CD14-positive monocyte (primary cell): Measurements from ENCODE around the gene SLC17A4. TPM values are rescaled to one million over a fixed set of nuclear protein-coding genes. Genes with fewer than 3 reads are reported as not detected.

Experiments
- DNase-seq, 3 donors: peaks; one replicate each; pipeline ENCODE4 v3.0.0-alpha.2; 2011 to 2022
- H2AFZ ChIP-seq: 2 replicates; pipeline ENCODE4 v1.6.0; 2012; ENCODE audit warnings: mild to moderate bottlenecking, low read depth, low read length, inconsistent platforms; ENCODE audit not compliant: insufficient read depth, poor library complexity, severe bottlenecking
- H3K27ac ChIP-seq, 2 donors: 1 replicate in 1 of 2; 2 replicates in 1 of 2; pipeline ENCODE4 v1.5.1; 2012 to 2013; ENCODE audit warnings: low read length in 2 of 2, control low read depth in 1 of 2, inconsistent platforms in 1 of 2, low read depth in 1 of 2, mild to moderate bottlenecking in 1 of 2
- H3K27me3 ChIP-seq, 2 donors: one replicate each; pipeline versions ENCODE4 v1.6.0 to v1.6.1; 2011 to 2013; ENCODE audit warnings: low read length in 2 of 2; ENCODE audit not compliant: control insufficient read depth in 2 of 2, insufficient read depth in 2 of 2
- H3K36me3 ChIP-seq, 2 donors: replicated peaks in 1 of 2; 1 replicate in 1 of 2; 2 replicates in 1 of 2; pipeline versions ENCODE4 v1.5.1 to v1.6.1; 2012 to 2013; ENCODE audit warnings: low read length in 2 of 2, control low read depth in 1 of 2, inconsistent platforms in 1 of 2, mild to moderate bottlenecking in 1 of 2; ENCODE audit not compliant: insufficient read depth in 2 of 2, control insufficient read depth in 1 of 2
- H3K4me1 ChIP-seq, 2 donors: 1 replicate in 1 of 2; 2 replicates in 1 of 2; pipeline versions ENCODE4 v1.5.1 to v1.6.1; 2012 to 2013; ENCODE audit warnings: low read length in 2 of 2, control low read depth in 1 of 2, inconsistent platforms in 1 of 2, mild to moderate bottlenecking in 1 of 2, moderate library complexity in 1 of 2; ENCODE audit not compliant: insufficient read depth in 2 of 2, control insufficient read depth in 1 of 2
- H3K4me2 ChIP-seq: replicated peaks from 2 replicates; pipeline ENCODE3; 2012; ENCODE audit warnings: low read length, moderate library complexity, mild to moderate bottlenecking; ENCODE audit not compliant: poor library complexity, severe bottlenecking; ENCODE audit errors: extremely low read depth
- H3K4me3 ChIP-seq, 3 experiments: fragments of 200-600 bp in 1 of 3; sonication (generic) in 1 of 3; replicated peaks in 1 of 3; 1 replicate in 2 of 3; 2 replicates in 1 of 3; pipeline ENCODE4 v1.5.1; 2011 to 2013; ENCODE audit warnings: low read length in 3 of 3, mild to moderate bottlenecking in 3 of 3, control low read depth in 2 of 3, low read depth in 2 of 3, inconsistent platforms in 1 of 3, moderate library complexity in 1 of 3
- H3K79me2 ChIP-seq: 2 replicates; pipeline ENCODE4 v1.6.0; 2012; ENCODE audit warnings: mild to moderate bottlenecking, control low read depth, inconsistent platforms, low read length, moderate library complexity; ENCODE audit not compliant: insufficient read depth
- H3K9ac ChIP-seq: 2 replicates; pipeline ENCODE4 v1.6.0; 2017; ENCODE audit warnings: low read length, mild to moderate bottlenecking; ENCODE audit not compliant: insufficient read depth, poor library complexity, severe bottlenecking
- H3K9me3 ChIP-seq, 2 donors: replicated peaks in 1 of 2; 1 replicate in 1 of 2; 2 replicates in 1 of 2; pipeline versions ENCODE4 v1.5.1 to v1.6.1; 2012 to 2013; ENCODE audit warnings: low read length in 2 of 2, control low read depth in 1 of 2; ENCODE audit not compliant: control insufficient read depth in 1 of 2, insufficient read depth in 1 of 2
- H4K20me1 ChIP-seq: 2 replicates; pipeline ENCODE4 v1.6.0; 2012; ENCODE audit warnings: mild to moderate bottlenecking, low read length, control low read depth, moderate library complexity; ENCODE audit not compliant: insufficient read depth
- H3K27ac Mint-ChIP-seq, 7 donors: one replicate each; pipeline ENCODE4 v1.8.0; 2020; ENCODE audit warnings: mild to moderate bottlenecking in 7 of 7, mixed read lengths in 7 of 7, moderate library complexity in 6 of 7, inconsistent platforms in 2 of 7
- H3K27me3 Mint-ChIP-seq, 3 donors: one replicate each; pipeline ENCODE4 v1.8.0; 2021 to 2022; ENCODE audit warnings: low read depth in 3 of 3, mild to moderate bottlenecking in 3 of 3, mixed read lengths in 3 of 3, moderate library complexity in 3 of 3, inconsistent platforms in 1 of 3
- H3K36me3 Mint-ChIP-seq, 2 donors: one replicate each; pipeline ENCODE4 v1.8.0; 2020; ENCODE audit warnings: mixed read lengths in 2 of 2, inconsistent platforms in 1 of 2, mild to moderate bottlenecking in 1 of 2
- H3K4me1 Mint-ChIP-seq: one replicate; pipeline ENCODE4 v1.8.0; 2020; ENCODE audit warnings: mild to moderate bottlenecking, mixed read lengths
- H3K4me3 Mint-ChIP-seq, 2 donors: one replicate each; pipeline ENCODE4 v1.8.0; 2020; ENCODE audit warnings: mild to moderate bottlenecking in 2 of 2, mixed read lengths in 2 of 2, moderate library complexity in 1 of 2
- H3K9me3 Mint-ChIP-seq, 7 donors: one replicate each; pipeline ENCODE4 v1.8.0; 2020 to 2022; ENCODE audit warnings: mixed read lengths in 7 of 7, mild to moderate bottlenecking in 6 of 7, moderate library complexity in 6 of 7, inconsistent platforms in 2 of 7
- CTCF ChIP-seq: fragments of 200-600 bp; IDR thresholded peaks from one replicate; pipeline ENCODE4 v1.8.0; 2022; ENCODE audit warnings: antibody characterized with exemption, mild to moderate bottlenecking
- WGBS: methylation state at CpG from one replicate; pipeline ENCODE4 v1.1.5; 2013; ENCODE audit warnings: missing lambda C conversion rate; ENCODE audit not compliant: insufficient coverage; 5-methylcytosine and 5-hydroxymethylcytosine counted together
- intact Hi-C, 2 donors: fragments of 100-400 bp; cut with micrococcal nuclease; formaldehyde crosslinking; loops; one replicate each; pipeline versions ENCODE4 v1.15.0 to v1.15.1; 2023
- polyA plus RNA-seq, 3 donors: library from polyadenylated mRNA; depleted of rRNA in 1 of 3; unstranded in 2 of 3; stranded (reverse) in 1 of 3; fragments of 300-500 nt in 2 of 3; fragments of >200 nt in 1 of 3; fragmentation: Illumina TruSeq in 2 of 3; gene quantifications; 1 replicate in 2 of 3; 2 replicates in 1 of 3; pipeline ENCODE4 v1.2.3, GENCODE V29; 2012 to 2021

SLC17A4 gene
- polyA plus RNA-seq, 3 donors = not detected

- no peaks in the 10 kb centered on the region for H3K9me3 Mint-ChIP-seq
- WGBS = 80% methylated on average over 1 of the region's 2 CpGs
- no peak overlapping the region for H3K27ac Mint-ChIP-seq
- Histone ChIP-seq H3K36me3 (no peaks in the 10 kb centered on the region), H4K20me1 (no peaks in the 10 kb centered on the region), H3K9me3 (no peaks in the 10 kb centered on the region), H3K4me3 (no peak overlapping the region), H3K4me2 (no peak overlapping the region), H3K9ac (no peak overlapping the region), H3K79me2 (no peaks in the 10 kb centered on the region), H3K27me3 (no peaks in the 10 kb centered on the region), H2AFZ (no peak overlapping the region), H3K27ac (no peak overlapping the region), H3K4me1 (no peaks in the 10 kb centered on the region)
- no peak for DNase-seq
- peaks cover 0 to 5% (median 1%) of the 10 kb centered on the region in 3 donors for H3K27me3 Mint-ChIP-seq
- no peak for TF ChIP-seq CTCF
- intact Hi-C loops = no loop called here
- no peak overlapping the region for H3K4me3 Mint-ChIP-seq
- H3K36me3 Mint-ChIP-seq = no peaks in the 10 kb centered on the region
- no peaks in the 10 kb centered on the region for H3K4me1 Mint-ChIP-seq
Measured at GRCh38 chr6:25777031-25777430, 22.5 kb downstream of the SLC17A4 start.

- Histone ChIP-seq H3K4me3 (no peak overlapping the region), H4K20me1 (no peaks in the 10 kb centered on the region), H3K4me2 (no peak overlapping the region), H3K9ac (no peak overlapping the region), H3K4me1 (no peaks in the 10 kb centered on the region), H3K79me2 (no peaks in the 10 kb centered on the region), H3K27ac (no peak overlapping the region), H2AFZ (no peak overlapping the region), H3K9me3 (no peaks in the 10 kb centered on the region), H3K36me3 (no peaks in the 10 kb centered on the region), H3K27me3 (no peaks in the 10 kb centered on the region)
- H3K36me3 Mint-ChIP-seq = no peaks in the 10 kb centered on the region
- H3K4me1 Mint-ChIP-seq = no peaks in the 10 kb centered on the region
- no peak for DNase-seq
- peaks cover 0 to 2% (median 1%) of the 10 kb centered on the region in 3 donors for H3K27me3 Mint-ChIP-seq
- no peak for TF ChIP-seq CTCF
- H3K4me3 Mint-ChIP-seq = no peak overlapping the region
- WGBS = no CpG with 5 or more reads among the region's 4 CpGs
- intact Hi-C loops = no loop called here
- H3K27ac Mint-ChIP-seq = no peak overlapping the region
- H3K9me3 Mint-ChIP-seq = peaks cover 0 to 3% (median 0%) of the 10 kb centered on the region in 7 donors
Measured at GRCh38 chr6:25777856-25778649, 23.5 kb downstream of the SLC17A4 start.
